B cell (primary cell): ENCODE data around the gene SLC12A7.

Experiments
- EZH2 ChIP-seq: IDR thresholded peaks from 2 replicates; pipeline ENCODE4 v1.6.1; 2012; ENCODE audit warnings: borderline replicate concordance, low read depth, mild to moderate bottlenecking, moderate library complexity, low read length; ENCODE audit not compliant: insufficient read depth, poor library complexity, severe bottlenecking
- TF ChIP-seq, protein P1 (sequence below): fragments of 200-600 bp; IDR thresholded peaks from one replicate; pipeline ENCODE4 v1.8.0; 2022; ENCODE audit warnings: antibody characterized with exemption, mild to moderate bottlenecking

DNA sequence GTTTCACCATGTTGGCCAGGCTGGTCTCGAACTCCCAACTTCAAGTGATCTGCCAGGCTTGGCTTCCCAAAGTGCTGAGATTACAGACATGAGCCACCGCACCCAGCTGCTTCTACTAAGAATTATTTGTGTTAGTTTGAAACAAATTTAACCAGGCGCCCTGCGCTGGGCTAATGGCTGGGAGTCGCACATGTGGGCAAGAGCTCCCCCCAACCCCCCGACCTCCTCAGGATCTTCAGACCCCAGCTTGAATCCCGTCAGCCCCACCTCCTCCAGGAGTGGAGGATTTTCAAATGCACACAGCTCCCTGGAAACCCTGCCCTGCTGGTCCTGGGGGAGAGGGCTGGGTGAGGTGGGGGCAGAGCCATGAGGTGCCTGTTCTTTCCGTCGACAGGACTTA, 21.2 kb upstream of the SLC12A7 start:
- TF ChIP-seq, protein P1, sequence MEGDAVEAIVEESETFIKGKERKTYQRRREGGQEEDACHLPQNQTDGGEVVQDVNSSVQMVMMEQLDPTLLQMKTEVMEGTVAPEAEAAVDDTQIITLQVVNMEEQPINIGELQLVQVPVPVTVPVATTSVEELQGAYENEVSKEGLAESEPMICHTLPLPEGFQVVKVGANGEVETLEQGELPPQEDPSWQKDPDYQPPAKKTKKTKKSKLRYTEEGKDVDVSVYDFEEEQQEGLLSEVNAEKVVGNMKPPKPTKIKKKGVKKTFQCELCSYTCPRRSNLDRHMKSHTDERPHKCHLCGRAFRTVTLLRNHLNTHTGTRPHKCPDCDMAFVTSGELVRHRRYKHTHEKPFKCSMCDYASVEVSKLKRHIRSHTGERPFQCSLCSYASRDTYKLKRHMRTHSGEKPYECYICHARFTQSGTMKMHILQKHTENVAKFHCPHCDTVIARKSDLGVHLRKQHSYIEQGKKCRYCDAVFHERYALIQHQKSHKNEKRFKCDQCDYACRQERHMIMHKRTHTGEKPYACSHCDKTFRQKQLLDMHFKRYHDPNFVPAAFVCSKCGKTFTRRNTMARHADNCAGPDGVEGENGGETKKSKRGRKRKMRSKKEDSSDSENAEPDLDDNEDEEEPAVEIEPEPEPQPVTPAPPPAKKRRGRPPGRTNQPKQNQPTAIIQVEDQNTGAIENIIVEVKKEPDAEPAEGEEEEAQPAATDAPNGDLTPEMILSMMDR = no peak
- no peak for TF ChIP-seq EZH2
